ENCODE data around the gene ADH7.

The ADH7 gene

DNA sequence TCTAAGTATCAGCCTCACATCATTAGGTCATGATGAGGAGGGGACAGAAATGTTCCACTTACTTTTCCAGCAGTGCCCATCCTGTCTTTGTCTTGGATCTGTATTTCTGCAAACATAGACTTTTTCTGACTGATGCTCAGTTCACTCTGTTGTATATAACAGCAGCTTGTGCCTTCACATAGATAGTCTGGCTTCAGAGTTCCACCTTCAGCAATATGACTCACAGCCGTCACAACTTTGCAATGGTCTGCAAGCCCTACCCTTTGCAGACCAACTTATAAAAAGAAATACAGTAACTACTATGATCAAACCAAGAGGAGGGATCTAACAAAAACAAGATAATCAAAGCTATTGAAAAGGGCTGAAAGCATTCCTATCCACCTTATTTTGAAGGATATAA, at the start of gene ADH7:
Gene ADH7 (minus strand): TSS at position 189 of the 400 bp plus-strand sequence. CDS start 109 bp downstream, at position 80.
- DNase-seq (ENCODE audit: low spot score) = no peak
- in situ Hi-C loops (cut with MboI; ENCODE audit: low sequenced_read_pairs, unreplicated experiment) = no loop called here
- TF ChIP-seq, protein P1, sequence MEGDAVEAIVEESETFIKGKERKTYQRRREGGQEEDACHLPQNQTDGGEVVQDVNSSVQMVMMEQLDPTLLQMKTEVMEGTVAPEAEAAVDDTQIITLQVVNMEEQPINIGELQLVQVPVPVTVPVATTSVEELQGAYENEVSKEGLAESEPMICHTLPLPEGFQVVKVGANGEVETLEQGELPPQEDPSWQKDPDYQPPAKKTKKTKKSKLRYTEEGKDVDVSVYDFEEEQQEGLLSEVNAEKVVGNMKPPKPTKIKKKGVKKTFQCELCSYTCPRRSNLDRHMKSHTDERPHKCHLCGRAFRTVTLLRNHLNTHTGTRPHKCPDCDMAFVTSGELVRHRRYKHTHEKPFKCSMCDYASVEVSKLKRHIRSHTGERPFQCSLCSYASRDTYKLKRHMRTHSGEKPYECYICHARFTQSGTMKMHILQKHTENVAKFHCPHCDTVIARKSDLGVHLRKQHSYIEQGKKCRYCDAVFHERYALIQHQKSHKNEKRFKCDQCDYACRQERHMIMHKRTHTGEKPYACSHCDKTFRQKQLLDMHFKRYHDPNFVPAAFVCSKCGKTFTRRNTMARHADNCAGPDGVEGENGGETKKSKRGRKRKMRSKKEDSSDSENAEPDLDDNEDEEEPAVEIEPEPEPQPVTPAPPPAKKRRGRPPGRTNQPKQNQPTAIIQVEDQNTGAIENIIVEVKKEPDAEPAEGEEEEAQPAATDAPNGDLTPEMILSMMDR (IDR thresholded peaks at IDR 0.05; ENCODE audit: borderline replicate concordance, control extremely low read depth, extremely low read depth, insufficient read depth, missing control alignments) = no peak

DNA sequence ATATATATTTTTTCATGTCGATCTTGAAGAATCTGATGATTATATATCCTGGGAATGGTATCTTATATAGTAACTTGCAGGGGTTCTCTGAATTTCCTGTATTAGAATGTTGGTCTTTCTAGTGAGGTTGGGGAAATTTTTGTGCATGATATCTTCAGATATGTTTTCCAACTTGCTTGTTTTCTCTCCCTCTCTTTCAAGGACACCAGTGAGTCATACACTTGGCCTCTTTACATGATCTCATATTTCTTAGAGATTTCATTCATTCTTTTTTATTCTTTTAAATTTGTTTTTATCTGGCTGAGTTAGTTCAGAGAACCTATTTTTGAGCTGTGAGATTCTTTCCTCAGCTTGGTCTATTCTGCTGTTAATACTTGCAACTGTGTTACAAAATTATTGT, 48.5 kb upstream of the ADH7 start:
- DNase-seq (ENCODE audit: low spot score) = no peak
- TF ChIP-seq, protein P1 (IDR thresholded peaks at IDR 0.05; ENCODE audit: borderline replicate concordance, control extremely low read depth, extremely low read depth, insufficient read depth, missing control alignments) = no peak
- in situ Hi-C loops (cut with MboI; ENCODE audit: low sequenced_read_pairs, unreplicated experiment) = no loop called here

DNA sequence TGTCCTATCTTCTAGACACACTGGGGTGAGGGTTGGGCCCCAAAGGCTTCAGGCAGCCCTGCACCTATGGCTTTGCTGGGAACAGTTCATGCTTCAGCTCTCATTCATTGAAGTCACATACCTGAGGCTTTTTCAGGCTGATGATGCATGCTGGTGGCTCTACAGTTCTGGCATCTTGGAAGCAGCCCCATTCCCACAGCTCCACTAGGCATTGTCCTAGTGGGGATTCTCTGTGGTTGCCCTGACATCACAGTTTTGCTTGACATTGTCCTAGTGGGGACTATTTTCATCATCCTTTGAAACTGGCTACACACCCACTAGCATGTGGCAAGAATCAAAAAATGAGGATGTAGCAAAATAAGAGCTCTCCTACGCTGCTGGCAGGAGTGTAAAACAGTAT, 38.0 kb upstream of the ADH7 start:
- DNase-seq (ENCODE audit: low spot score) = no peak
- TF ChIP-seq, protein P1 (IDR thresholded peaks at IDR 0.05; ENCODE audit: borderline replicate concordance, control extremely low read depth, extremely low read depth, insufficient read depth, missing control alignments) = no peak
- in situ Hi-C loops (cut with MboI; ENCODE audit: low sequenced_read_pairs, unreplicated experiment) = no loop called here

DNA sequence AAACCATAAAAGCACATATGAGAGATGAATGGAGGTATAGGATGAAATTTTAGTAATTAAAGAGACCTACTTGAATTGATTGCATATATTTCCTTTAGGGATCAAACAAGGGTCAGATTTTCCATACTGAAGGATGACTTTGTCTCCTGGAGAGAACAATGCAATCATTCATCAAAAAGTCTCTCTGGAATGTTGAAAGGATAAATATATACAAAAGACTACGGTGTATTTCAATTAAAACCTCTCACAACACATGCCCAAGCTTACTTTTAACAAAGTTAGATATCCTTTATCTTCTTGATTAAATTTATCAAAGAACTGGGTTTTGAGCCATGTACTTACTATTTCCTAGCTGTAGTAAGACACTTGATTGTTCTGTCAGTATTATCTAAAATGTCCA, 36.8 kb upstream of the ADH7 start:
- in situ Hi-C loops (cut with MboI; ENCODE audit: low sequenced_read_pairs, unreplicated experiment) = no loop called here
- TF ChIP-seq, protein P1 (IDR thresholded peaks at IDR 0.05; ENCODE audit: borderline replicate concordance, control extremely low read depth, extremely low read depth, insufficient read depth, missing control alignments) = no peak
- no peak for DNase-seq (ENCODE audit: low spot score)

DNA sequence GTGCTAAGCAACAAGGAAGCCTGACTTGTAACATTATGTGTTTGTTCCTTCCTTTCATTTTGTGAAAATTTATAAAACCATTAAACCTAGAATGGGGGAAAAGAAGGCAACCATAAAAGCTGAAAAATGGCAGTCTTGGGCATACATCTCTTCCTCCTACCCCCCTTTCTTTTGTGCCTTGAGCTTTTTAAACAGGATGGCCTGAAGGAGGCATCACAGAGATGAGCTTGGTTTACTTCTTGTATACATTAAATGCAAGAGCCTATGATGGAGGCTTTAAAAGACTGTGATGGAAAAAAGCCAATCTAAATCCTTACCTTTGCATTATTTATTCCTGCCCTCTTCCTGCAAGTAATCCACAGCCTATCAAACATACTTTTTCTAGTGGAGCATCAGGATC, 36.2 kb upstream of the ADH7 start:
- TF ChIP-seq, protein P1 (IDR thresholded peaks at IDR 0.05; ENCODE audit: borderline replicate concordance, control extremely low read depth, extremely low read depth, insufficient read depth, missing control alignments) = no peak
- no peak for DNase-seq (ENCODE audit: low spot score)
- in situ Hi-C loops (cut with MboI; ENCODE audit: low sequenced_read_pairs, unreplicated experiment) = no loop called here

DNA sequence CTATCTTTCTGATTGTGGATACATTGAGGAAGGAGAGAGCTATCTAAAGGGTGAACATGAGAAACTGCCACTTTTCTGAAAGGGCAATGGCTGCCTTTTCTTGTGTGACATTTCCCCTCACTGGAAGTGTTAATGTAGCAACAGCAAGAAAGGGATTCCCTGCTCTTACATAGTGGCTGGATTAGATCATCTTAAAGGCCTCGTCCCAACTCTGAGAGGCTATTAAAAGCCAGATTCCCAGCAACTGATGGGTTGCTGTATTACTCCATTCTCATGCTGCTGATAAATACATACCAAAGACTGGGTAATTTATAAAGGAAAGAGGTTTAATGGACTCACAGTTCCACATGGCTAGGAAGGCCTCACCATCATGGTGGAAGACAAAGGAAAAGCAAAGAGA, 33.7 kb upstream of the ADH7 start:
- no peak for DNase-seq (ENCODE audit: low spot score)
- in situ Hi-C loops (cut with MboI; ENCODE audit: low sequenced_read_pairs, unreplicated experiment) = no loop called here
- TF ChIP-seq, protein P1 (IDR thresholded peaks at IDR 0.05; ENCODE audit: borderline replicate concordance, control extremely low read depth, extremely low read depth, insufficient read depth, missing control alignments) = no peak

DNA sequence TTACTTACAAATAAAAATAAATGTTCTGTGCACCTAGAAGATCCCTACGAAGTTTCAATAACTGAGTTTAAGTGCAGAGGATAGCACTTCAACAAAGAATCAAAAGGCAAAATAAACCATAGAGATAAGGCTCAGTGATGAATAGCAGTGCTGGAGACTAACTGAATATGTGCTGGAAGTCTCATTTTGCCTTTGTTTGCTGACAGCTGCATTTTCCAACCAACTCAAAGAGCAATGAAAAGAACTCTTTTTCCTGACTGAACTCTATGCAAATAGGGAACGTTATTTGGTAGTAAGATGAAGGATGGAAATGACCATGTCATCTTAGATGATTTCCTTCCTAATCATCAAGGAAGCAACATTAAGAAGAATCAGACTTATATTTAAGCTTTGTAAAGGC, 32.7 kb upstream of the ADH7 start:
- TF ChIP-seq, protein P1 (IDR thresholded peaks at IDR 0.05; ENCODE audit: borderline replicate concordance, control extremely low read depth, extremely low read depth, insufficient read depth, missing control alignments) = no peak
- no peak for DNase-seq (ENCODE audit: low spot score)
- in situ Hi-C loops (cut with MboI; ENCODE audit: low sequenced_read_pairs, unreplicated experiment) = no loop called here
